Measurements from ENCODE around the gene SPART.

DNA sequence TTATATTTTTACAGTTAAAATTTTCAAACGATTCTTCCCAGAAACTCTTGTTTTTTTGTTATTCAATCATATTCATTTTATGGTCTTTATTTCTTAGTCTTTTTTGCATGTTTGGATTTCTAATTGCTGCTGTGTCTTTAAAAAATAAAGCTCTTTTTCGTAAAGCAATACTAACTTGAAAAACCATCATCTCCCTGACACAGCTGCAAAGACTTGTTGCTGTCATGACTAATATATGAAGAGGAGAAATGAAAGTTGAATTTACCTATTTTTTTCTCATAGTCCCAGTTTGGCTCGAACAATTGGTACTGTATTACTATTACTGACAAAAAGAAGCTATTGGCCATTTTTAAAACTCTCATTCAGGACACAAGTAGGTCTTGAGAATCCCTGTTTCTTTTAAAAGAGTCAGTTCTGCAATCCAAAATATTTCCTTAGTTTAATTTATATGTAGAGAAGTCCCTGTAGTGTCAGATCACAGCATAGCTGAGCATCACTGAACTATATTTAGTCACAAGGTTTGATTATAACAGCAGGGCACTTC, 12.1 kb upstream of the SPART start:
- TF ChIP-seq EP300 (IDR thresholded peaks at IDR 0.05; ENCODE audit: borderline replicate concordance) (no peak), RAD21 (IDR thresholded peaks at IDR 0.05; ENCODE audit: low read depth) (no peak)
- TF ChIP-seq, protein P1, sequence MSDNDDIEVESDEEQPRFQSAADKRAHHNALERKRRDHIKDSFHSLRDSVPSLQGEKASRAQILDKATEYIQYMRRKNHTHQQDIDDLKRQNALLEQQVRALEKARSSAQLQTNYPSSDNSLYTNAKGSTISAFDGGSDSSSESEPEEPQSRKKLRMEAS (IDR thresholded peaks at IDR 0.05) = no peak

Data from Ishikawa (cell line).